Activated effector memory CD4-positive, alpha-beta T cell treated with Interleukin-2 at 50 U/mL for 16 hours (primary cell): ENCODE measurements around the gene NOP56.
"Not testable (repeated sequence)": the region's sequence is repeated elsewhere in the genome, so short reads cannot be mapped to it uniquely, and the experiment has no call there.

ENCODE experiments used
- DNase-seq: peaks from one replicate; pipeline ENCODE4 v3.0.0-alpha.2; 2020

The NOP56 gene

GRCh38 chr20:2652724-2653555, 508 bp downstream of the NOP56 start:
- DNase-seq: no peak

GRCh38 chr20:2653556-2654383, 1.3 kb downstream of the NOP56 start:
- no peak for DNase-seq

GRCh38 chr20:2654384-2654822, 2.0 kb downstream of the NOP56 start:
- no peak for DNase-seq

GRCh38 chr20:2654831-2655230, 2.4 kb downstream of the NOP56 start:
- DNase-seq: no peak

GRCh38 chr20:2655331-2656116, 3.1 kb downstream of the NOP56 start:
- DNase-seq: no peak

GRCh38 chr20:2656471-2657117, 4.2 kb downstream of the NOP56 start:
- no peak for DNase-seq

- DNase-seq: no peak
Measured at GRCh38 chr20:2657241-2657640, 4.8 kb downstream of the NOP56 start.

- DNase-seq: no peak
Measured at GRCh38 chr20:2657674-2658073, 5.2 kb downstream of the NOP56 start.

GRCh38 chr20:2658414-2659354, 6.3 kb downstream of the NOP56 start:
- no peak for DNase-seq

GRCh38 chr20:2659547-2659946, 7.1 kb downstream of the NOP56 start:
- DNase-seq: no peak

- no peak for DNase-seq
Measured at GRCh38 chr20:2663364-2663886, 11.0 kb downstream of the NOP56 start.

GRCh38 chr20:2663887-2664719, 11.7 kb downstream of the NOP56 start, which contains the start of gene IDH3B:
TSS of gene IDH3B (minus strand) at chr20:2664216. CDS start at chr20:2664188, 28 bp downstream.
- DNase-seq: peak; percentile 87

GRCh38 chr20:2671977-2672376, 19.5 kb downstream of the NOP56 start:
- DNase-seq: no peak

GRCh38 chr20:2672446-2672845, 20.0 kb downstream of the NOP56 start:
- no peak for DNase-seq

GRCh38 chr20:2673453-2673852, 21.0 kb downstream of the NOP56 start:
- DNase-seq: no peak

GRCh38 chr20:2680046-2680445, 27.6 kb downstream of the NOP56 start:
- no peak for DNase-seq

GRCh38 chr20:2682040-2682439, 29.6 kb downstream of the NOP56 start:
- not testable (repeated sequence) for DNase-seq

- not testable (repeated sequence) for DNase-seq
Measured at GRCh38 chr20:2684817-2685216, 32.4 kb downstream of the NOP56 start.

- no peak for DNase-seq
Measured at GRCh38 chr20:2687514-2687913, 35.1 kb downstream of the NOP56 start.

GRCh38 chr20:2688041-2688591, 35.7 kb downstream of the NOP56 start:
- DNase-seq: peak; percentile 67
